ENCODE results near the gene SMARCA2. TPM values are rescaled to one million over a fixed set of nuclear protein-coding genes. Genes with fewer than 3 reads are reported as not detected.
A peak's percentile ranks its signal among the peaks of the same experiment; 100 is the strongest.

Gene SMARCA2
- total RNA-seq, 4 donors from 2014 or later = 148 to 217 (median 196) TPM

GRCh38 chr9:1977026-1977425, 38.1 kb upstream of the SMARCA2 start:
- Histone ChIP-seq H3K4me1 (peaks cover 14 to 26% of the 10 kb centered on the region in 2 donors), H3K4me3 (replicated peaks in 1 of 3) (no peak overlapping the region), H3K36me3 (no peaks in the 10 kb centered on the region), H3K9me3 (no peaks in the 10 kb centered on the region), H3K27me3 (no peaks in the 10 kb centered on the region), H3K27ac (no peak overlapping the region)
- no peak for TF ChIP-seq POLR2A (IDR thresholded peaks at IDR 0.05)
- TF ChIP-seq CTCF (IDR thresholded peaks at IDR 0.05) = no peak
- WGBS, 2 donors = 96 to 98% methylated on average over 2 of the region's 2 CpGs
- intact Hi-C loops (cut with DNase I) = no loop called here
- no peak for DNase-seq

GRCh38 chr9:1978941-1979340, 36.2 kb upstream of the SMARCA2 start:
- Histone ChIP-seq H3K36me3 (no peaks in the 10 kb centered on the region), H3K27ac (peak overlapping the region in 2 of 3 donors; percentile 36 to 45), H3K4me1 (peaks cover 14 to 26% of the 10 kb centered on the region in 2 donors), H3K4me3 (replicated peaks in 1 of 3) (no peak overlapping the region), H3K9me3 (no peaks in the 10 kb centered on the region), H3K27me3 (no peaks in the 10 kb centered on the region)
- no peak for TF ChIP-seq CTCF (IDR thresholded peaks at IDR 0.05)
- no peak for TF ChIP-seq POLR2A (IDR thresholded peaks at IDR 0.05)
- intact Hi-C loops (cut with DNase I) = no loop called here
- peak in 1 of 2 donors; percentile 3 for DNase-seq
- 75 to 78% methylated on average over 5 of the region's 5 CpGs for WGBS, 2 donors

GRCh38 chr9:1979741-1980367, 35.3 kb upstream of the SMARCA2 start:
- 65 to 74% methylated on average over 7 of the region's 7 CpGs for WGBS, 2 donors
- intact Hi-C loops (cut with DNase I) = no loop called here
- peak overlapping the region in 2 of 3 donors; percentile 45 to 68 for H3K27ac ChIP-seq

GRCh38 chr9:1980387-1980786, 34.8 kb upstream of the SMARCA2 start:
- Histone ChIP-seq H3K4me1 (peaks cover 14 to 26% of the 10 kb centered on the region in 2 donors), H3K4me3 (replicated peaks in 1 of 3) (no peak overlapping the region), H3K27ac (peak overlapping the region in 2 of 3 donors; percentile 45 to 68), H3K9me3 (no peaks in the 10 kb centered on the region), H3K36me3 (no peaks in the 10 kb centered on the region), H3K27me3 (no peaks in the 10 kb centered on the region)
- 89 to 100% methylated on average over 1 of the region's 1 CpG for WGBS, 2 donors
- intact Hi-C loops (cut with DNase I) = no loop called here
- TF ChIP-seq CTCF (IDR thresholded peaks at IDR 0.05) = no peak
- no peak for TF ChIP-seq POLR2A (IDR thresholded peaks at IDR 0.05)
- no peak for DNase-seq

More at GRCh38 chr9:1979741-1980367, 35.3 kb upstream of the SMARCA2 start:
- Histone ChIP-seq H3K27me3 (no peaks in the 10 kb centered on the region), H3K9me3 (no peaks in the 10 kb centered on the region), H3K36me3 (no peaks in the 10 kb centered on the region), H3K4me3 (replicated peaks in 1 of 3) (no peak overlapping the region), H3K4me1 (peaks cover 14 to 26% of the 10 kb centered on the region in 2 donors)
- DNase-seq = peak; percentile 26 to 41
- TF ChIP-seq POLR2A (IDR thresholded peaks at IDR 0.05) = no peak
- no peak for TF ChIP-seq CTCF (IDR thresholded peaks at IDR 0.05)

- TF ChIP-seq CTCF (IDR thresholded peaks at IDR 0.05) (no peak), POLR2A (IDR thresholded peaks at IDR 0.05) (no peak)
- 84 to 97% methylated on average over 1 of the region's 1 CpG for WGBS, 2 donors
Measured at GRCh38 chr9:1982074-1982473, 33.1 kb upstream of the SMARCA2 start.

More at GRCh38 chr9:1982074-1982473, 33.1 kb upstream of the SMARCA2 start:
- Histone ChIP-seq H3K27ac (no peak overlapping the region), H3K9me3 (no peaks in the 10 kb centered on the region), H3K4me1 (peaks cover 14 to 26% of the 10 kb centered on the region in 2 donors), H3K36me3 (no peaks in the 10 kb centered on the region), H3K27me3 (no peaks in the 10 kb centered on the region), H3K4me3 (replicated peaks in 1 of 3) (no peak overlapping the region)
- no peak for DNase-seq
- intact Hi-C loops (cut with DNase I) = no loop called here

All from thyroid gland (tissue), 4 donors.